Measurements from ENCODE around the gene CLEC4F.

GRCh38 chr2:70832386-70832785, 12.0 kb upstream of the CLEC4F start:
- TF ChIP-seq CTCF (conservative IDR thresholded peaks at IDR 0.05) = no peak
- no peak for TF ChIP-seq EZH2 (IDR thresholded peaks at IDR 0.05; ENCODE audit: low read depth)

Data from PC-9 (cell line).